Activated CD4-positive, alpha-beta T cell treated with anti-CD3 and anti-CD28 coated beads for 48 hours (primary cell): ENCODE results near the gene GPR142.

Source experiments
- DNase-seq: peaks from one replicate; pipeline ENCODE4 v3.0.0-alpha.2; 2020

GPR142 gene

DNA sequence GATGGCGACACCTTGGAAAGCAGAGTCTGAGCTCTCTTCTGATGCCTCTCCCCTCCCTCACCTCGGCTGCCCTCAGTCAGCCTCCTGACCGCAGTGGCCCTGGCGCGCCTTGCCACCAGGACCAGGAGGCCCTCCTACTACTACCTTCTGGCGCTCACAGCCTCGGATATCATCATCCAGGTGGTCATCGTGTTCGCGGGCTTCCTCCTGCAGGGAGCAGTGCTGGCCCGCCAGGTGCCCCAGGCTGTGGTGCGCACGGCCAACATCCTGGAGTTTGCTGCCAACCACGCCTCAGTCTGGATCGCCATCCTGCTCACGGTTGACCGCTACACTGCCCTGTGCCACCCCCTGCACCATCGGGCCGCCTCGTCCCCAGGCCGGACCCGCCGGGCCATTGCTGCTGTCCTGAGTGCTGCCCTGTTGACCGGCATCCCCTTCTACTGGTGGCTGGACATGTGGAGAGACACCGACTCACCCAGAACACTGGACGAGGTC is 4.4 kb downstream of the GPR142 start:
- no peak for DNase-seq

DNA sequence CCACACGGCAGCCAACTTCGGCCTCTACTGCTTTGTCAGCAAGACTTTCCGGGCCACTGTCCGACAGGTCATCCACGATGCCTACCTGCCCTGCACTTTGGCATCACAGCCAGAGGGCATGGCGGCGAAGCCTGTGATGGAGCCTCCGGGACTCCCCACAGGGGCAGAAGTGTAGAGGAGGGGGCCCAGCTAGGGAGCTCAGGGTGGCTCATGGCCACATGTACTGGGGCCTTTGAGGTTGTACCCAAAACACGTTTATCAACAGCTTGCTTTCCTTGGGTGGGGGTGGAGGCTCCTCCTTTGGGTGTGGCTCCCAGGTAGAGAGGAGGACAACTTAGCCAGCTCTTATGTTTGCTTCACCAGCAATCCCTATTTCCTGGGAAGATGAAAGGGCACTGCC is 5.1 kb downstream of the GPR142 start:
- no peak for DNase-seq

DNA sequence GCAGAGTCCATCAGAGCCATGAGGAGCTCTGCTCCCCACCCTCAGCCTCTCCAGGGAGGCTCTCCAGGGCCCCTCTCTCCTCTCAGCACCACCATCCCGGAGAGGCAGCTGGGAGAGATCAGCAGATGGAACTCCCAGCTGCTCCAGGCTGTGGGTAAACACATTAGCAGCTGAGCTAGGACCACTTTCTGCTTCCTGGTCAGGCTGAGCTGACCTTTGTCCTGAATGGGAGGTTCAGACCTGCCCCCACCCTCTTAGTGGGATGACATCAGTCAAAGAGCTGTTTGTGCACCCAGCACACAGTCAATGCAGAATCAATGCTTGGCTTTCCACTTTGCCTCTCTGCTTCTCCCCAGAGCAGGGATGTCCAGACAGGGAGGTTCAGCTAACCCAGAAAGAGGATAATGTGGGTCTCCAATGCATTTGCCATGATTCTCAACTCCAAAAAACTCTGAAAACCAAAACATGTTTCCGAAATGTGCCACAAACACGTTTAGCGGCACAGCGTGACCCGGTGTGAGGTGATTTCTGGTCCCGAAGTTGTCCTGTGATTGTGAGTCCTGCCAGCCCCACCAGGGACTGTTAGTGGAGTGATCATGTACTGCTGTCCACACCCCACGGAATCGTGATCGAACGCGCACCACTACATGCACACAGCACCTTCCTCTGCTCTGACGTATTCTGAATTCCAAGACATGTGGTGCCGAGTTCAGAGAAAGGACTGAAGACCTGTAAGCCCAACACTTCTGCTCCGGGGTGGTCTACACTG is 6.7 kb downstream of the GPR142 start:
- no peak for DNase-seq

DNA sequence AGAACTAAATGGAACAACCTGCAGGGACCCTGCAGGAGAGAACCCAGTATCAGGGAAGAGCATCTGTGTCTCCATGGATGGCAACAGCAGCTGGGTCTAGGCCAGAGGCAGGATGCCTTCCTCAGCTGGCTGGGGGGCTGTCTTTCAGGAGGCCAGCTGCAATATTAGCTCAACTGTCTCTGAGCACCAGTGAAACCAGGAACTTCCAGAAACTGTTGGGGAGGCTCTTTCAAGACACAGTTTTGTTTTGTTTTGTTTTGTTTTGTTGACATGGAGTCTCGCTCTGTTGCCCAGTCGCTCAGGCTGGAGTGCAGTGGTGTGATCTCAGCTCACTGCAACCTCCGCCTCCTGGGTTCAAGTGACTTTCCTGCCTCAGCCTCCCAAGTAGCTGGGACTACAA is 7.6 kb downstream of the GPR142 start:
- DNase-seq = no peak

DNA sequence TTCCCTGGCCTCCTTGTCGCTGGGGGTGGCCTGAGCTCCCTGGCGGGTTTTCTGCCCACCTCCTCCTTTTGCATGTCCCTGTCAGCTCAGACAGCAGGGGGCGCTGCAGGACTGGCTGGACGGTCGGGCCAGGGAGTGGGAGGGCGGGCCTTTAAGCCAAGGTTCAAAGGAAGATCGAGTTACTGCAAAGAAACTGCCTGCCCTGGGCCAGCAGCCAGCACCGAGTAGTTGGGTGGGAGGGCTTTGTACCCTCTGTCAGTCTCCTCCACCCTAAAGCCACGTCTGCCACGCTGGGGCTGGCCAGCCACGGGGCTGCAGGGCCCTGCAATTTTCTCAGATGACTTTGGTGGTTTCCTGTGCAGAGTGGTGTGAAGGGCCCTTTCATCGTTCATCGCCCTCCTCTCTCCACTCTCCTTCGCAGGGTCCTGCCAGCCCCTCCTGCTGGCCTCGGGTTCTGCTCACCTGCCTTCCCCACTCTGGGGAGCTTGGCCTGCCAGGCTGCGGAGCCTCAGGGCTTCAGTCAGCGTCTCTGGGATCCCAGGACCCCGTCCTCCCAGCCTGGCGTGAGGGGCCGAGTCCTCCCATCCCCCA is 12.3 kb downstream of the GPR142 start:
- peak; percentile 97 for DNase-seq

DNA sequence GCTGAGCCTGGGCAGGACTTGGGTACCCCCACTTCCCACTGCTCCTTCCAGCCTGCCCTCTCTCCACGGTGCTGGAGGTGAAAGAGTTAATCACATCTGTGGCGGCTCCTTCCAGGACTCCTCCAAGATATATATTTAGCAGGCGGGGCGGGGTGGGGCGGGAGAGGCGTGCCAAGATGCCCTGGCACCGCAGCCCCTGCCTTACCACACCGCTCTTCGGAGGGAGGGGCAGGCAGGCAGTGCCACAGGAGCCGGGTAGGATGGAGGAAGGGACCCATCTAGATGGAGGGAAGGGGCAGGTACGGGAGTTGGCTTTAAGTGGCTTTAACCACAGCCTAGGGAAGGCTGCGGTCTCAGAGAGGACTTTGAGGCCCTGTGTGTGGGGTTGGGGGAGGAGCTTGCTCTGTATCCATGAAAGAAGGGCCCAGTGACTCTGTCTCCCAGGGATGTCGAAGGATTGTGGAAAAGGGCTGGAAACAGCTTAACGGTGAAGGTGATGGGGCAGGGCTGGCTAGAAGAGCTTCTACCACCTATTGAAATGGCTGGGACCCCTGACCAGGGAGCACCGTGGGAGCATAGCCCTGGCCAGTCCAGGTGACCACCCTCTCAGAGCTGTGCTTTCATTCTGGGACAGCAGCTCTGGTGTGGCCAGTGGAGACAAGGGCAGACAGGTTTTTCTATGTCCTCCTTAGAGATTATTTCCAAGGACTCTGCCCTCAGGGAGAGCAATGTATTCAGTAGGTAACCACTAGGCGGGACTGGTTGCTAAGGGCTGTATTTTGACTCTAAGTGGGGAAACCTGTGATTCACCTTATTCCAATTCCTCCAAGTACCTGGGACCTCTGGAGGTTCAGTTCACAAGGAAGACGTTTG is 13.0 kb downstream of the GPR142 start:
- no peak for DNase-seq

DNA sequence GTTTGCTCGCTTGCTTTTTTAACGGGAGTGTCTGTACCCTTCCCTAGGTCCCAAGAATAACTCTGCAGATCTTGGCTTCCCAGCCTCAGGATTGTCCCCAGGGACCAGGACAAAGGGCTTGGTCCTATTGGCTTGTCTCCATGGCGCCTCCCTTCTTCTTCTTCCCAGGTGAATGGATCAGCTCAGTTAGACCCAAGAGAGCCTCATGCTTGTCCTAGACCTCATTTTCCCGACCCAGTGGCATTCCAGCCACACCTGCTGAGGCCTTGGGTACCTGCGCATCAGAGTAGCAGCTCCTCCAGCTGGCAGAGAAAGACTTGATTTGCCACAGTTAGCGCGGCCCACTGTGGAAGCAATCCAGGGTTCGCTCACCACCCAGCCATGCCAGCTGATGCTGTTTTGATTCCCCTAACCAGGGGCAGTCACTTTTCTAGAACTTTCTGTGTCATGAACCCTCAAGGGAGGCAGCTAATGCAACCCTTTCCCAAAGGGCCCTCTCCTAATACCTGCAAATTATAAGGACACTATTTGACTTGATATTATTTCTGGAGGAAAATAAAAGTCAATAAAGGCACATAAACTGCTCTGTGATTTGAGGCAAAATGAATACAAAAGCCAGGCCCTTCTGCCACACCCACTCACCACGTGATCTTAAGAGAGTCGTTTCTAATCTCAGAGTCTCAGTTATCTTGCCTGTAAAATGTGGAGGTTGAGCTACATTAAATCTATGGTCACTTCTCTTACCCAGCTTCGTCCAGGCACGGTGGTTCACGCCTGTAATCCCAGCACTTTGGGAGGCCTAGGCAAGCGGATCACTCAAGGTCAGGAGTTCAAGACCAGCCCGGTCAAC is 13.9 kb downstream of the GPR142 start:
- no peak for DNase-seq

DNA sequence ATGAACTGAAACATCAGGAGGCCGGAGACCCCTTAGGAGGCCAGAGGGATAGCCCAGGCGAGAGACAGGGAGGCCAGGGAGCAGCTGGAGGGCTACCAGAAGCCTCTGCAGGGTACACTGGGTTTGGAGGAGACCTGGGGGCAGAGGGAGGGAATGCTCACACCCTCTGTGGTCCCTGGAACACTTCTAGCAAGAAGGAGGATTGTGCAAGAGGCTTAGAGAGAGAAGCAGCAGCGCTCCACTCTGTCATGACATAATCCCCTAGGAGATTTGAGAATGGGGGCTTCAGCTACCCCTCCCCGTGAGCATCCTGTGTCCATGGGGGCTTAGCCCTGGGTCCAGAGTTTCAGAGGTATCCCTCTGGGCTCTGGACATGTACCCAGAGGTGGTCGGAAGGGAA is 15.8 kb downstream of the GPR142 start:
- DNase-seq = no peak

DNA sequence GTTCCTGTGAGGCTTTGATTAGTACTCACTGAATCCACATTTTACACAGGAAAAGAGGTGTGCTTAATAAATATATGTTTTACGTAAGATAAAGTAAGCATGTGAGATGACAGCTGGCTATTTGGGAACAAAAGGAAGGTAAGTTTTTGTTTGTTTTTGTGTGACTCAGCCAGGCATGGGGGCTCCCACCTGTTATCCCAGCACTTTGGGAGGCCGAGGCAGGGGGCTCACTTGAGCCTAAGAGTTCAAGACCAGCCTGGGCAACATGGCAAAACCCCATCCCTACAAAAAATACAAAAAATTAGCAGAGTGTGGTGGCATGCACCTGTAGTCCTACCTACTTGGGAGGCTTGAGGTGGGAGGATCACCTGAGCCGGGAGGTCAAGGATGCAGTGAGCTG is 17.9 kb downstream of the GPR142 start:
- DNase-seq = no peak

DNA sequence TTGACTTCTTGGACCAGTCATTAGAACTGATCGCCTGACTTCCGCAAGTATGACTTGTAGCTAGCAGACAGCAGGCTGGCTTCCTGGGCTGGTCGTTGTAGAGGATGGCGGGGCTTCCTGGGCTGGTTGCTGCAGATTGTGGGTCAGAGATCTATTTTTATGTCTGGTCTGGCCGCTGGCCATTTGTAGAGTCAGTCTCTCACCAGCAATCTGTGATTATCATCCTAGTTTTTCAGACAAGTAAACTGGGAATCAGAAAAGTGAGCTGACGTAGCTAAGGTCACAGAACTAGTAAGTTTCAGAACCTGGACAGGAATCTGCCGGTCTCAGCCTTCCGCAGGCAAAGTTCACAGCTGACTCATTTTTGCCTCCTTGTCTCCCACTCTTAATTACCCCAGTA is 19.1 kb downstream of the GPR142 start:
- DNase-seq = no peak

DNA sequence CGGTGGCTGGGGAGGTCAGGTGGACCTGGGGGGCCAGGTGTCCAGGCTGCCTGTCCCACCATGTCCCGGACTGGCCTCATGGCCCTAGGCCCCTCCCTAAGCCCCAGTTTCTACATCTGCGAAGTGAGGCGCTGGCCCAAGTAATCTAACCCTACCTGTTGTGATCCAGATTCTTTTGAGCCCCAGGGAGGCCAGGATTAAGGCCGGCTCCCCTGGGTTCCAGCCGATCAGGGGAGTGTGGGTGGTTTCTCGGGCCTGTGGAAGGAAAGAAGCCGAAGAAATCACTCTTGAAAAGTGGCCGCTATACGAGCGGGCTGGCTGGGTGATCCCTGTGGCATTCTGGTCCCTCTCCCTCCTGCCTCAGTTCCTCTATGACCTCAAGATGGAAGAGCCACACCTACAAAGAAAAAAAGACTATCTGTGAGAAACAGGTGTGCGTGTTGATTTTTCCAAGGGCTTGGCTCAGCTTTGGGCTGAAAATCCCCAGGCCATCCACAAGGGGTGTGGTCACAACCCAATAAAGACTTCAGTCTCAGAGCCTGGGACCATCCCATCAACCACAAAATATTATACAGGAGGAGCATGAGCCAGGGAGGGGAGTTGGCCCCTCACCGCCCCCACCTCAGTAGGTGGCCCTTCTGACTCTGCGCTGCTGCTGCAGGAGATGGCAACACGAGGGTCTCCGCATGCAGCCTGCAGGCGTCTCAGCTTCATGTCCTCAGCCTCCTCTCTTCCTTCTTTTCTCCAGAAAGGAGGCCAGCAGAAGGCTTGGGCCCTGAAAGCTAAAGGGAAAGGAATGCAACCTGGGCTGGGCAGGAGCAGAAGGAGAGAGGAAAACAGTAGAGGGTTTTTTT is 20.3 kb downstream of the GPR142 start:
- DNase-seq = no peak

DNA sequence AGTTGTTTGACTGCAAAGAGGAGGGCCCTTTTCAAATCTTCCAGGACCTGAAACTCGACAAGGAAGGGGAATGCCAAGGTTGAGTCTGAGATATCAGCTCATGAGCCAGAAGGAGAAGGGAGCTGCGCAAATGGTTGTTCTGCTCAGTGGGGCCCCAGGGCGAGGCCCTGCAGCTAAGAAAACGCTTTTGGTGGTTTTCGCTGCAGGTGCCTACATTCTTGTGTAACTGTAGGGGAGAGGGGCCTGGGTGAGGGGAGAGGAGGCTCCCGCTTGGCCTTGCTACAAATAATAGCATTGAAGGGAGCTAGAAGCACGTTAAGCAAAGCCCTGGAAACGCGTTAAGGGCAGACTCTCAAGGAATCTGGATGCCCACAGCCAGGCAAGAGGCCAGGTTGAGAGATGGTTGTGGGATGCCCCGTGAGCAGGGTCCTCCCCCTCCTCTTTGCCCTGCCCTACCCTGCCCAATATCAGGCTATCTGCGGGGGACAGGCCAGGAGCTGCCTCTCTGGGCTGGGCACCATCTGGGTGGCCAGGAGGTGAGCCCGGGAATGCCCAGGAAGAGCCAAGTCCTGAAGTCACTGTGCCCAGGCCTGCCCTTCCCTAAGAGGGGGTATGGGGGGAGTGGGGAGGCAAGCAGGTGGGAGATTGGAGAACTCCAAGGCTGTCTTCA is 21.9 kb downstream of the GPR142 start:
- no peak for DNase-seq

DNA sequence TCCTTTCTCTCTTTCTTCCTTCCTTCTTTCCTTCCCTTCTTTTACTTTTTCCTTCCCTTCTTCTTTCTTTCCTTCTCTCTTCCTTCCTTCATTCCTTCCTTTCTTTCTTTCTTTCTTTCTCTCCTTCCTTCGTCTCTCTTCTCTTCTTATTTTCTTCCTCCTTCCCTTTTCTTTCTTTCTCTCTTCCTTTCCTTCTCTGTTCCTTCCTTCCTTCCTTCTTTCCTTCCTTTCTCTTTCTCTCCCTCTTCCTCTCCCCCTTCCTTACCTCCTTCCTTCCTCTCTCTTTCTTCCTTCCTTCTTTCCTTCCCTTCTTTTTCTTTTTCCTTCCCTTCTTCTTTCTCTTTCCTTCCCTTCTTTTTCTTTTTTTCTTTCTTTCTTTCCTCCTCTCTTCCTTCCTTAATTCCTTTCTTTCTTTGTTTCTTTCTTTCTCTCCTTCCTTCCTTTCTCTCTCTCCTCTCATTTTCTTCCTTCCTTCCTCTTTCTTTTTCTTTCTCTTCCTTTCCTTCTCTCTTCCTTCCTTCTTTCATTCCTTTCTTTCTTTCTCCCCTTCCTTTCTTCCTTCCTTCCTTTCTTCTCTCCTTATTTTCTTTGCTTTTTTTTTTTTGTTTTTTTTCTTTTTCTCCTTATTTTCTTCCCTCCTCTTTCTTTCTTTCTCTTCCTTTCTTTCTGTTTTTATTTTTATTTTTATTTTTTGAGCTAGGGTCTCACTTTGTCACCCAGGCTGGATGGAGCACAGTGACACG is 22.8 kb downstream of the GPR142 start:
- DNase-seq = no peak

DNA sequence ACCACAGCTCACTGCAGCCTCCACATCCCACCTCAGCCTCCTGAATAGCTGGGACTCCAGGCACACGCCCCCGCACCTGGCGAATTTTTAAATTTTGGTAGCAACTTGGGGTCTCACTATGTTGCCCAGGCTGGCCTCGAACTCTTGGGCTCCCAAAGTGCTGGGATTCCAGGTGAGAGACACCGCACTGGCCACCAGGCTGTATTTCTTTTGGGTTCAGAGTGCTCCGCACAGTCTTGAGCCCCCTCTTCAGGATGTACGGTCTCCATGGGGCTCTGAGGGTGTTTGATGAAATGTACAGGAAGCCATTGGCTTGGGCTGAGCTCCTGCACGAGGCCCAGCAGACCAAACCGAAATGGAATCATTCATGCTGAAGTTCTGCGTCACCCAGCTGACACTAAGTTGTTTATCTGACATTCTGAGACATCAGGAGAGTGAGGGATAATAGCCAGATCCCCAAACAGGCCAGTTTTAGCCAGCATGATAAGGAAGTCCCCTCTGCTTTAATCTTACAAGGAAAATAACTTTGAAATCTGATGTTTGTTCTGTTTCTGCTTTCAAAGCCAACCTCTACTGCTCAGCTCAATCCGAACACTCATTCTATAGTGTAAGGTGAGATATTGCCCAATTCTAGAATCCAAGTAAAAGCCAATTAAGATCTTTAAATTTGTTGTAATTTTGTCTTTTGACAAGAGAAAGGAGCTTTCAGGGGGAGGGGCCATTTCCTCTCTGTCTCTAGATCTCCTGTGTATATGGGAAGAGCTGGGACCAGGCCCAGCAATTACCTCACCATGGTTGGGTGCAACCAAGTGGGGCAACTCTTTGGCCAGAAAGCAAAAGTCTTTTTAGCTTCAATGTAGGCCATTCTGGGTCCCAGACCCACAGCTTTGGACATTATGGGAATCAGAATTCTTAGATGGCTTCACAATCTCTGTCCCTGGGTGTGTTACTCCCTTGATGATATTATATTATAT is 23.7 kb downstream of the GPR142 start:
- DNase-seq = no peak

DNA sequence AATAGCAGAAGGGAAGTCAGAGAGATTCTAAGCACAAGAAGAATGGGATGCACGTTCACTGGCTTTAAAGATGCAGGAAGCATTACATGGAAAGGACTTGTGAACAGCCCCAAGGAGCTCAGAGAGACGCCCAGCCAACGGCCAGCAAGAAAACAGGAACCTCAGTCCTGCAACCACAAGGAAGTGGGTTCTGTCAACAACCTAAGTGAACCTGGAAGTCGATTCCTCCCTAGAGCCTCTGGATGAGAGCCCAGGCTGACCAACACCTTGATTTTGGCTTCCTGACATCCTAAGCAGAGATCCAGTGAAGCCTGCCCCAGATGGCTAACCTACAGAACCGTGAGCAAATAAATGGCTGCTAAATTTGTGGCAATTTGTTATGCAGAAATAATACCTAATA is 24.5 kb downstream of the GPR142 start:
- DNase-seq = no peak

DNA sequence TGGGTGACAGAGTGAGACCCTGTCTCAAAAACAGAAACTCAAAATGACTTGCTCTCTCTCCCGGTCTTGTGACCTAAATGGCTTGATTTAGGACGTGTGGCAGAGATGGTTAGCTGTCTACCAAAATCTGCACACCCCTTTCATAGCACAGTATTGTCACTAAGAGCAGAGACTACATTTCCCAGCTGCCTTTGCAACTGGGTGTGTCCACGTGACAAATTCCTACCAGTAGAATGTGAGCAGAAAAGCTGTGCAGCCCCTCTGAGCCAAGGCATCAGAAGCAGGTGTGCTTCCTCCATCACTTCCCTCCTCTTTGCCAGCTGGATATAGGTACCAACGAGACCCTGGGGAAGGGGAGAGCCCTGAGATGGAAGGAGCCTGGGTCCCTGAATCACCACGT is 25.5 kb downstream of the GPR142 start:
- no peak for DNase-seq

DNA sequence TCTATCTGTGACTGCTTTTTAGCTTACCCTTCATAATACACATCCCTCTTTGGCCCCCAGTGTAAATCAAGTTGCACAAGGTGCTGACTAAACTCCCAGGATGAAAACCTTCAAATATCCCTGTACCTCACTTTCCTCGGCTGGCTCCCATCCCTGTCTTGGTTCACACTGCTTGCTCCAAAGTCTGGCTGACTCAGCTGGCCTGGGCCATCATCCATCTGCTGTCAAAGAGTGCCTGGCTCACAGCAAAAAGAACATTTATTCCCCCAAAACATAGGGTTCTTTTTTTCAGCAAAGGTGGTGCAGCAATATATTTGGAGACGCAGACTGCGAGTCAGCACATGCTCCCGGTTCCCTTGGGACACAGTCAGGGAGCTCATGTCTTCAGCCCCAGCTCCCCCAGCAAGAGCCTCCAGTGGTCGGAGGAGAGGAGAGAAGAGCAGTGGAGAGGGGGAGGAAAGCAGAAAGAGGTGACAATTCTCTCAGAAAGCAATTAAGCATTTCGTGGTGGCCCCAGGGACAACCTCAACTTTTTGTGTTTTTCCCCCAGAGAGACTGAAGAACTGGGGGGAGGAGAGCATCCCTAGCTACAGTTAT is 26.1 kb downstream of the GPR142 start:
- no peak for DNase-seq

DNA sequence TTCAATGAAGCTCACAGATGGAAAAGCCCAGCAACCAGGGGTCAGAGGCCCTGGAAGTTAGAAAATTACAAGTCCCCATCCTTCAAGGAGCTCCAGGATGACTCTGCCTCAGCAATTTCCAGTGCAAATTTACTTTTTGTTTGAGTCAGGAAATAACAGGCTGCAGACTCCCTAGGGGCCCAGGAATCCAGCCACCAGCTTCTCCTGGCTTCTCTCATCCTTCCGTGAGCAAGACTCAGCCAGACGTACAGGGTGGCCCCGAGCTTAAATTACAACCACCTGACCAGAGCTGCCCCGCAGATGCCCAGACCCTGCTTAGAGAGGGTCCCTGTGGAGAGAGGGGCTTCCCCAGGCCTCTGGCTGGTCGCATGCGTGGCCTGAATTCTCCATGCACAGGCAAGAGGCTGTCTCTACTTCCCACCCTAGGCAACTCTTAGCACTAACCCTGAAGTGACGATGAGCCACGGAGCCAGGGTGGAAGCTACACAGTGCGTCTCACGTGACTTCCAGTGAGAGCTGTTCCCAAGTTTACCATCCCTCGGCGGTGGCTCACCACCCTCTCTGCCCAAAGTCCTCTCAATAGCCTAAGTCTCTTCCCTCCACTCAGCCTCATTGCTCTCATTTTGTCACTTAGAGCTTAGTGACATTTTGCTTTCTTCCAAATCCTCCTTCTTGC is 27.1 kb downstream of the GPR142 start:
- no peak for DNase-seq
